NK-92 (cell line): Measurements from ENCODE around the gene TELO2.

Source experiments
- DNase-seq: peaks from one replicate; lab custom pipeline; 2025; ENCODE audit not compliant: unreplicated experiment; lab: John Stamatoyannopoulos, UW

Gene TELO2

GRCh38 chr16:1514507-1514906, 21.3 kb downstream of the TELO2 start:
- DNase-seq, result no peak

GRCh38 chr16:1518626-1519135, 25.5 kb downstream of the TELO2 start:
- DNase-seq, result no peak

- DNase-seq, result no peak
Observed at GRCh38 chr16:1519831-1520230, 26.7 kb downstream of the TELO2 start.

GRCh38 chr16:1520461-1520860, 27.3 kb downstream of the TELO2 start:
- no peak for DNase-seq

- no peak for DNase-seq
Observed at GRCh38 chr16:1523581-1524245, 30.6 kb downstream of the TELO2 start.

GRCh38 chr16:1524366-1524765, 31.2 kb downstream of the TELO2 start:
- DNase-seq, result no peak

- DNase-seq, result no peak
Observed at GRCh38 chr16:1525871-1526607, 32.9 kb downstream of the TELO2 start.

- DNase-seq, result no peak
Observed at GRCh38 chr16:1526608-1527555, 33.7 kb downstream of the TELO2 start.

- no peak for DNase-seq
Observed at GRCh38 chr16:1527836-1528811, 35.0 kb downstream of the TELO2 start.

GRCh38 chr16:1528921-1529537, 35.9 kb downstream of the TELO2 start:
- DNase-seq, result no peak

GRCh38 chr16:1530349-1530882, 37.3 kb downstream of the TELO2 start:
- no peak for DNase-seq

- DNase-seq, result no peak
Observed at GRCh38 chr16:1530883-1531637, 37.9 kb downstream of the TELO2 start.

- DNase-seq, result no peak
Observed at GRCh38 chr16:1531638-1531910, 38.4 kb downstream of the TELO2 start.

GRCh38 chr16:1532081-1532760, 39.1 kb downstream of the TELO2 start:
- no peak for DNase-seq

- no peak for DNase-seq
Observed at GRCh38 chr16:1532771-1533170, 39.6 kb downstream of the TELO2 start.

GRCh38 chr16:1533443-1533951, 40.3 kb downstream of the TELO2 start, which contains the start of gene TMEM204:
Gene TMEM204 (plus strand): TSS chr16:1533666. CDS start chr16:1534276, 610 bp downstream.
- DNase-seq, result no peak

GRCh38 chr16:1534021-1535020, 41.2 kb downstream of the TELO2 start:
- no peak for DNase-seq
